Sigmoid colon (tissue), 4 donors: ENCODE data around the gene SAPCD2.

Experiments
- CTCF ChIP-seq, 4 experiments: fragments of 450-650 bp in 3 of 4; fragments of 200-600 bp in 1 of 4; IDR thresholded peaks; one replicate each; pipeline ENCODE4 v1.5.1; 2016 to 2019; ENCODE audit warnings: antibody characterized with exemption in 4 of 4, mild to moderate bottlenecking in 3 of 4, moderate library complexity in 2 of 4
- EP300 ChIP-seq, 4 donors: sonication (generic); formaldehyde crosslinking; IDR thresholded peaks; one replicate each; pipeline ENCODE4 v1.6.1; 2017; ENCODE audit warnings: antibody characterized with exemption in 4 of 4
- POLR2A ChIP-seq, 2 donors: fragments of 450-650 bp; IDR thresholded peaks; one replicate each; pipeline ENCODE4 v1.6.1; 2016; ENCODE audit warnings: antibody characterized with exemption in 2 of 2, mild to moderate bottlenecking in 2 of 2, moderate library complexity in 2 of 2

DNA sequence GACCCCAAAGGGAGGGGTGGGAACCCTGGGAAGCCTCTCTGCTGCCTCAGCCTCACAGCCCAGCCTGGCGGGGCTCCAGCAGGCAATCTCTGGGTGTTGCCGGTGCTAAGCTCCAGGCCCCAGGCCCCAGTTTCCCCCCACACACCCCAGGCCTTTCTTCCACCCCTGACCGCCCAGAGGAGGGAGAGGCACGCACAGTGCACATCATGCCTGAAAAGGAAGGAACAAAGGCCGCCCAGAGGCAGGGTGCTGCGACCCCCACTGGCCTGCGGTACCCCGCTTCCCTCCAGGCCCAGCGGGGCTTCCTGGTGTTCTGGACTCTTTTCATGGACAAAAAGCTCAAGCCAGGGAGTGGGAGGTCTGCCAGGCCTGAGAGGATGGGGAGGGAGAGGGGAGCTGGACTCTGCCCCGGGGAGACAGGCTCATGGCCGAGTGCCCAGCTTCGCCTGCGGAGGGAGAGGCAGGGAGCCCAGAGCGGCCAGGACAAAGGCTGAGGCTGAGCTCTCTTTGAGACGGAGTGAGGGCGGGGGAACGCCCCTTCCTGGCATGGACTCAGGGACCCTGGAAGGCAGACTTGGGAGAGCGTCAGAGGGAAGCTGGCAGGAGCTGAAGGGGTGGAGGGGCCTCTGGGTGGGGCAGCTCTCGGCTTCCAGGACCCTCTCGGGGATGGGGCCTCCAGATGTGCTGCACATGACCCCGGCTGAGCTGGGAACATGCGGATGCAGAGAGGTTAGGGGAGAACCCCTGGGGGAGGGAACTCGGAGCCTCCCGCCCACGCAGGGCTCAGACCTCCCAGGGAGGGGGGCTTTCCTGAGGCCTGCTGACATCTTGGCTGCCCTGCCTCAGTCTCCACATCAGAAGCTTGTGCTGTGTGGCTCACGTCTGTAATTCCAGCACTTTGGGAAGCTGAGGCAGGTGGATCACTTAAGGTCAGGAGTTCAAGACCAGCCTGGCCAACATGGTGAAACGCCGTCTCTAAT lies 14.7 kb downstream of the SAPCD2 start:
- no peak for TF ChIP-seq POLR2A (IDR thresholded peaks at IDR 0.05)
- TF ChIP-seq CTCF (IDR thresholded peaks at IDR 0.05) = no peak
- no peak for TF ChIP-seq EP300 (IDR thresholded peaks at IDR 0.05)
